Ramos (cell line): ENCODE measurements around the gene ACSL3.
"Not testable (repeated sequence)": the region's sequence is repeated elsewhere in the genome, so short reads cannot be mapped to it uniquely, and the experiment has no call there.

Source experiments
- in situ Hi-C: fragments of 300-500 bp; cut with MboI; formaldehyde crosslinking; loops from one replicate; pipeline ENCODE4 v1.14.3; 2022; ENCODE audit warnings: low sequenced_read_pairs; ENCODE audit not compliant: unreplicated experiment

The ACSL3 gene

GRCh38 chr2:222860740-222861410 is at the start of gene ACSL3:
TSS of gene ACSL3 (plus strand) at chr2:222861036. CDS start at chr2:222908773, 47,737 bp downstream.
- in situ Hi-C loops = no loop called here

GRCh38 chr2:222811828-222812227 is 49.0 kb upstream of the ACSL3 start:
- in situ Hi-C loops = no loop called here

GRCh38 chr2:222813177-222813843 is 47.5 kb upstream of the ACSL3 start:
- in situ Hi-C loops = no loop called here

- in situ Hi-C loops = no loop called here
Measured at GRCh38 chr2:222819722-222820333, 41.0 kb upstream of the ACSL3 start.

- in situ Hi-C loops = no loop called here
Measured at GRCh38 chr2:222823183-222823930, 37.5 kb upstream of the ACSL3 start.

GRCh38 chr2:222825031-222825430 is 35.8 kb upstream of the ACSL3 start:
- in situ Hi-C loops = no loop called here

- in situ Hi-C loops = no loop called here
Measured at GRCh38 chr2:222827417-222827816, 33.4 kb upstream of the ACSL3 start.

- in situ Hi-C loops = no loop called here
Measured at GRCh38 chr2:222828572-222828971, 32.3 kb upstream of the ACSL3 start.

GRCh38 chr2:222830164-222830563 is 30.7 kb upstream of the ACSL3 start:
- in situ Hi-C loops = no loop called here

GRCh38 chr2:222833410-222833809 is 27.4 kb upstream of the ACSL3 start:
- in situ Hi-C loops = no loop called here

GRCh38 chr2:222835143-222835822 is 25.6 kb upstream of the ACSL3 start:
- in situ Hi-C loops = no loop called here

GRCh38 chr2:222835823-222836151 is 25.0 kb upstream of the ACSL3 start:
- in situ Hi-C loops = no loop called here

- in situ Hi-C loops = no loop called here
Measured at GRCh38 chr2:222837643-222838056, 23.2 kb upstream of the ACSL3 start.

GRCh38 chr2:222840060-222840802 is 20.6 kb upstream of the ACSL3 start:
- in situ Hi-C loops = no loop called here

- in situ Hi-C loops = no loop called here
Measured at GRCh38 chr2:222842491-222843174, 18.2 kb upstream of the ACSL3 start.

GRCh38 chr2:222844323-222844722 is 16.5 kb upstream of the ACSL3 start:
- in situ Hi-C loops = no loop called here

- in situ Hi-C loops = not testable (repeated sequence)
Measured at GRCh38 chr2:222845314-222845713, 15.5 kb upstream of the ACSL3 start.

GRCh38 chr2:222846003-222846402 is 14.8 kb upstream of the ACSL3 start:
- in situ Hi-C loops = no loop called here

GRCh38 chr2:222848031-222848430 is 12.8 kb upstream of the ACSL3 start:
- in situ Hi-C loops = not testable (repeated sequence)
